MV-4-11 (cell line): Measurements from ENCODE around the gene RNF217.
"Not testable (repeated sequence)": the region's sequence is repeated elsewhere in the genome, so short reads cannot be mapped to it uniquely, and the experiment has no call there.

Experiments
- DNase-seq: peaks from one replicate; lab custom pipeline; 2025; lab: John Stamatoyannopoulos, UW

The RNF217 gene

GRCh38 chr6:125015152-125015551, 52.9 kb downstream of the RNF217 start:
- DNase-seq, result no peak

GRCh38 chr6:125018136-125018535, 55.9 kb downstream of the RNF217 start:
- DNase-seq, result no peak

- no peak for DNase-seq
These were observed 57.0 kb downstream of the RNF217 start for GRCh38 chr6:125019281-125019680.

GRCh38 chr6:125019918-125020317, 57.7 kb downstream of the RNF217 start:
- DNase-seq, result no peak

GRCh38 chr6:125020385-125020784, 58.1 kb downstream of the RNF217 start:
- no peak for DNase-seq

- no peak for DNase-seq
These were observed 60.3 kb downstream of the RNF217 start for GRCh38 chr6:125022391-125022989.

- no peak for DNase-seq
These were observed 63.1 kb downstream of the RNF217 start for GRCh38 chr6:125025164-125025854.

- no peak for DNase-seq
These were observed 65.0 kb downstream of the RNF217 start for GRCh38 chr6:125027287-125027686.

- DNase-seq, result peak; percentile 34
These were observed 68.7 kb downstream of the RNF217 start for GRCh38 chr6:125030969-125031368.

GRCh38 chr6:125031385-125031784, 69.1 kb downstream of the RNF217 start:
- DNase-seq, result peak; percentile 60

- not testable (repeated sequence) for DNase-seq
These were observed 72.7 kb downstream of the RNF217 start for GRCh38 chr6:125034929-125035328.

GRCh38 chr6:125036486-125036885, 74.2 kb downstream of the RNF217 start:
- not testable (repeated sequence) for DNase-seq

GRCh38 chr6:125037827-125038226, 75.6 kb downstream of the RNF217 start:
- DNase-seq, result no peak

GRCh38 chr6:125038925-125039324, 76.7 kb downstream of the RNF217 start:
- no peak for DNase-seq

- DNase-seq, result no peak
These were observed 79.7 kb downstream of the RNF217 start for GRCh38 chr6:125041740-125042459.

- DNase-seq, result no peak
These were observed 81.8 kb downstream of the RNF217 start for GRCh38 chr6:125044066-125044465.

GRCh38 chr6:125044667-125045066, 82.4 kb downstream of the RNF217 start:
- DNase-seq, result no peak

GRCh38 chr6:125046107-125046925, 84.1 kb downstream of the RNF217 start:
- no peak for DNase-seq

- DNase-seq, result no peak
These were observed 86.0 kb downstream of the RNF217 start for GRCh38 chr6:125048274-125048673.

- DNase-seq, result no peak
These were observed 88.6 kb downstream of the RNF217 start for GRCh38 chr6:125050663-125051318.

GRCh38 chr6:125053809-125054208, 91.6 kb downstream of the RNF217 start:
- DNase-seq, result no peak

GRCh38 chr6:125054331-125054730, 92.1 kb downstream of the RNF217 start:
- no peak for DNase-seq
